IMR-90 (cell line): ENCODE measurements around the gene SAMD5. TPM values are rescaled to one million over a fixed set of nuclear protein-coding genes. Genes with fewer than 3 reads are reported as not detected.

Source experiments
- ATAC-seq: fragments of 200-7000 bp; cut with Tn5 transposase; 2 replicates; pipeline ENCODE4 v1.9.1; 2020; ENCODE audit warnings: low read depth, mild to moderate bottlenecking, moderate library complexity
- BruUV-seq: library from RNA; stranded (reverse); fragments of 400-500 nt; replicated peaks from 2 replicates; lab custom pipeline; 2021; lab: Mats Ljungman, UMichigan
- CTCF ChIA-PET: fragments of 300-600 bp; formaldehyde crosslinking; extraction: SDS; loops from one replicate; lab custom pipeline; 2021; ENCODE audit warnings: antibody characterized with exemption; lab: Yijun Ruan, JAX
- POLR2A ChIA-PET: fragments of 300-600 bp; sonication (Branson Sonifier 250); formaldehyde crosslinking; loops from one replicate; lab custom pipeline; 2022; ENCODE audit warnings: antibody characterized with exemption; ENCODE audit not compliant: unreplicated experiment; lab: Charles Lee
- DNase-seq: peaks from one replicate; pipeline ENCODE4 v3.0.0; 2013
- H2AFZ ChIP-seq: replicated peaks from 2 replicates; pipeline ENCODE3; 2013; ENCODE audit warnings: low read length, mild to moderate bottlenecking; ENCODE audit not compliant: poor library complexity
- H2AK5ac ChIP-seq: 2 replicates; pipeline ENCODE4 v1.6.1; 2013; ENCODE audit warnings: low read depth, low read length, inconsistent platforms
- H2AK9ac ChIP-seq: replicated peaks from 2 replicates; pipeline ENCODE3; 2013; ENCODE audit warnings: mild to moderate bottlenecking, low read depth, low read length, moderate library complexity; ENCODE audit not compliant: poor library complexity
- H2BK120ac ChIP-seq: 2 replicates; pipeline ENCODE4 v1.6.1; 2013; ENCODE audit warnings: low read depth, low read length, inconsistent platforms
- H2BK15ac ChIP-seq: 3 replicates; pipeline ENCODE4 v1.6.1; 2013; ENCODE audit warnings: low read depth, low read length, inconsistent platforms
- H2BK20ac ChIP-seq: 2 replicates; pipeline ENCODE4 v1.6.1; 2013; ENCODE audit warnings: low read depth, mild to moderate bottlenecking, inconsistent platforms, low read length, moderate library complexity
- H2BK5ac ChIP-seq: 2 replicates; pipeline ENCODE4 v1.6.1; 2013; ENCODE audit warnings: mild to moderate bottlenecking, low read depth, low read length, inconsistent platforms; ENCODE audit not compliant: poor library complexity, severe bottlenecking
- H3K14ac ChIP-seq: replicated peaks from 2 replicates; pipeline ENCODE4 v1.6.1; 2013; ENCODE audit warnings: low read depth, low read length, inconsistent platforms
- H3K18ac ChIP-seq: 2 replicates; pipeline ENCODE4 v1.6.1; 2013; ENCODE audit warnings: low read depth, low read length, control low read depth
- H3K23ac ChIP-seq: 2 replicates; pipeline ENCODE4 v1.6.1; 2013; ENCODE audit warnings: low read depth, low read length, inconsistent platforms
- H3K27ac ChIP-seq: 2 replicates; pipeline ENCODE4 v1.5.1; 2013; ENCODE audit warnings: mild to moderate bottlenecking, control low read depth, low read length; ENCODE audit not compliant: insufficient read depth
- H3K27me3 ChIP-seq: 2 replicates; pipeline ENCODE4 v1.6.1; 2013; ENCODE audit warnings: low read length; ENCODE audit not compliant: control insufficient read depth, insufficient read depth
- H3K36me3 ChIP-seq: 2 replicates; pipeline ENCODE4 v1.6.1; 2013; ENCODE audit warnings: low read length, mixed read lengths; ENCODE audit not compliant: control insufficient read depth, insufficient read depth
- H3K4ac ChIP-seq: 2 replicates; pipeline ENCODE4 v1.6.1; 2013; ENCODE audit warnings: low read depth, low read length, inconsistent platforms
- H3K4me1 ChIP-seq: 2 replicates; pipeline ENCODE4 v1.6.1; 2013; ENCODE audit warnings: low read length, mixed read lengths; ENCODE audit not compliant: control insufficient read depth, insufficient read depth
- H3K4me2 ChIP-seq: 2 replicates; pipeline ENCODE4 v1.6.1; 2013; ENCODE audit warnings: low read depth, mild to moderate bottlenecking, control low read depth, low read length, moderate library complexity
- H3K4me3 ChIP-seq: 2 replicates; pipeline ENCODE4 v1.5.1; 2013; ENCODE audit warnings: low read depth, mild to moderate bottlenecking, control low read depth, low read length, moderate library complexity; ENCODE audit not compliant: insufficient read depth
- H3K56ac ChIP-seq: 2 replicates; pipeline ENCODE4 v1.6.1; 2013; ENCODE audit warnings: low read length, inconsistent platforms; ENCODE audit not compliant: insufficient read depth; ENCODE audit errors: extremely low read depth
- H3K79me1 ChIP-seq, 2 experiments: 2 replicates each; pipeline ENCODE4 v1.6.1; 2013; ENCODE audit warnings: low read length in 2 of 2, inconsistent platforms in 1 of 2, low read depth in 1 of 2
- H3K9ac ChIP-seq: 2 replicates; pipeline ENCODE4 v1.6.1; 2013; ENCODE audit warnings: low read depth, low read length, control low read depth
- H3K9me1 ChIP-seq: 2 replicates; pipeline ENCODE4 v1.6.1; 2013; ENCODE audit warnings: low read length, inconsistent platforms; ENCODE audit not compliant: insufficient read depth
- H3K9me3 ChIP-seq: 2 replicates; pipeline ENCODE4 v1.6.1; 2013; ENCODE audit warnings: low read length; ENCODE audit not compliant: control insufficient read depth, insufficient read depth
- H4K20me1 ChIP-seq: 2 replicates; pipeline ENCODE4 v1.6.1; 2013; ENCODE audit warnings: low read length, inconsistent platforms; ENCODE audit not compliant: insufficient read depth
- H4K5ac ChIP-seq: 2 replicates; pipeline ENCODE4 v1.6.1; 2013; ENCODE audit warnings: mild to moderate bottlenecking, low read depth, low read length, control low read depth
- H4K8ac ChIP-seq, 2 experiments: 2 replicates each; pipeline ENCODE4 v1.6.1; 2013; ENCODE audit warnings: low read depth in 2 of 2, low read length in 2 of 2, control low read depth in 1 of 2, inconsistent platforms in 1 of 2
- H4K91ac ChIP-seq: 2 replicates; pipeline ENCODE4 v1.6.1; 2013; ENCODE audit warnings: low read depth, low read length, inconsistent platforms; ENCODE audit not compliant: insufficient read depth
- BHLHE40 ChIP-seq: fragments of 150-350 bp; IDR thresholded peaks from 2 replicates; pipeline ENCODE4 v1.6.1; 2016; ENCODE audit warnings: mild to moderate bottlenecking, low read depth, low read length
- CEBPB ChIP-seq: IDR thresholded peaks from 2 replicates; pipeline ENCODE4 v1.6.1; 2012; ENCODE audit warnings: low read depth, low read length, improper control_type of control experiment
- CHD1 ChIP-seq: IDR thresholded peaks from 2 replicates; pipeline ENCODE4 v1.6.1; 2012; ENCODE audit warnings: low read depth, low read length, improper control_type of control experiment
- CTCF ChIP-seq: conservative IDR thresholded peaks from 2 replicates; pipeline ENCODE4 v1.5.1; 2012; ENCODE audit warnings: mild to moderate bottlenecking, low read depth, low read length, improper control_type of control experiment
- ELK1 ChIP-seq: fragments of 150-350 bp; IDR thresholded peaks from 2 replicates; pipeline ENCODE4 v1.6.1; 2016; ENCODE audit warnings: low read depth, mild to moderate bottlenecking, low read length, moderate library complexity, borderline replicate concordance
- FOS ChIP-seq: fragments of 150-350 bp; IDR thresholded peaks from 2 replicates; pipeline ENCODE4 v1.6.1; 2016; ENCODE audit warnings: low read depth, low read length
- MAFK ChIP-seq: IDR thresholded peaks from 2 replicates; pipeline ENCODE4 v1.6.1; 2012; ENCODE audit warnings: low read depth, low read length, improper control_type of control experiment
- MAZ ChIP-seq: IDR thresholded peaks from 2 replicates; pipeline ENCODE4 v1.6.1; 2012; ENCODE audit warnings: low read depth, mild to moderate bottlenecking, low read length, improper control_type of control experiment, moderate library complexity, borderline replicate concordance
- MXI1 ChIP-seq: IDR thresholded peaks from 2 replicates; pipeline ENCODE4 v1.6.1; 2012; ENCODE audit warnings: low read depth, mild to moderate bottlenecking, low read length, moderate library complexity, borderline replicate concordance
- NFE2L2 ChIP-seq: fragments of 150-350 bp; IDR thresholded peaks from 2 replicates; pipeline ENCODE4 v1.6.1; 2016; ENCODE audit warnings: low read depth, mild to moderate bottlenecking, low read length
- POLR2A ChIP-seq: IDR thresholded peaks from 2 replicates; pipeline ENCODE4 v1.6.1; 2012; ENCODE audit warnings: mild to moderate bottlenecking, low read depth, low read length
- RAD21 ChIP-seq: IDR thresholded peaks from 2 replicates; pipeline ENCODE4 v1.6.1; 2012; ENCODE audit warnings: low read length, improper control_type of control experiment
- RCOR1 ChIP-seq: IDR thresholded peaks from 2 replicates; pipeline ENCODE4 v1.6.1; 2012; ENCODE audit warnings: mild to moderate bottlenecking, low read length, improper control_type of control experiment; ENCODE audit not compliant: insufficient replicate concordance
- RFX5 ChIP-seq: IDR thresholded peaks from 2 replicates; pipeline ENCODE4 v1.8.0; 2012; ENCODE audit warnings: low read depth, mild to moderate bottlenecking, low read length, moderate library complexity
- SMC3 ChIP-seq: fragments of 150-350 bp; IDR thresholded peaks from 2 replicates; pipeline ENCODE4 v1.6.1; 2016; ENCODE audit warnings: low read depth, mild to moderate bottlenecking, antibody characterized with exemption, low read length, moderate library complexity
- WGBS, 2 experiments: methylation state at CpG; one replicate each; pipeline versions ENCODE4 v1.1.5 to v1.1.7; 2013; ENCODE audit warnings: missing lambda C conversion rate in 2 of 2; ENCODE audit not compliant: insufficient read length in 1 of 2; ENCODE audit errors: extremely low coverage in 2 of 2; 5-methylcytosine and 5-hydroxymethylcytosine counted together
- dilution Hi-C: fragments of 300-500 bp; cut with HindIII; formaldehyde crosslinking; loops from one replicate; pipeline ENCODE4 v1.14.3; 2018; ENCODE audit warnings: low sequenced_read_pairs; ENCODE audit not compliant: unreplicated experiment
- in situ Hi-C: fragments of 300-500 bp; cut with MboI; formaldehyde crosslinking; loops from 3 replicates; pipeline ENCODE4 v1.14.3; 2019; ENCODE audit warnings: low sequenced_read_pairs, inconsistent platforms, mixed read lengths
- intact Hi-C: fragments of 100-400 bp; cut with micrococcal nuclease; formaldehyde crosslinking; loops from 2 replicates; pipeline ENCODE4 v1.10.0; 2022
- polyA plus RNA-seq, 3 experiments: library from polyadenylated mRNA; depleted of rRNA; stranded (reverse); fragments of >200 nt; gene quantifications; 2 replicates each; pipeline ENCODE4 v1.2.3, GENCODE V29; 2012; ENCODE audit warnings: low replicate concordance in 1 of 3
- total RNA-seq: library from RNA; depleted of rRNA; stranded (reverse); fragments of >200 nt; gene quantifications from 2 replicates; pipeline ENCODE4 v1.2.3, GENCODE V29; 2012

Gene SAMD5
- total and polyA plus RNA-seq, 2 of the 4 experiments (the other 2 are of a cell fraction): 1.0 to 1.6 TPM

GRCh38 chr6:147615659-147616456 lies 107.4 kb downstream of the SAMD5 start:
- Histone ChIP-seq H4K91ac (no peak overlapping the region; the same call in 1 of the 2 replicates), H3K4me2 (peak overlapping the region; percentile 39), H2BK15ac (peak overlapping the region; percentile 32; the same call in 1 of the 3 replicates), H3K27ac (peak overlapping the region; percentile 78; the same call in 1 of the 2 replicates), H2AFZ (no peak overlapping the region), H3K36me3 (no peaks in the 10 kb centered on the region), H3K9me3 (no peaks in the 10 kb centered on the region), H3K56ac (no peak overlapping the region), H4K5ac (no peak overlapping the region), H3K9me1 (no peaks in the 10 kb centered on the region), H3K23ac (no peak overlapping the region), H3K79me1 (no peaks in the 10 kb centered on the region), H4K8ac (no peak overlapping the region), H3K4me3 (no peak overlapping the region), H4K20me1 (no peaks in the 10 kb centered on the region), H2BK120ac (peak overlapping the region; percentile 56), H3K4ac (peak overlapping the region; percentile 28; the same call in 1 of the 2 replicates), H3K27me3 (no peaks in the 10 kb centered on the region), H3K14ac (no peak overlapping the region), H2BK20ac (peak overlapping the region; percentile 51), H3K4me1 (peaks cover 4% of the 10 kb centered on the region), H2AK9ac (no peak overlapping the region), H3K9ac (no peak overlapping the region), H3K18ac (peak overlapping the region; percentile 44; the same call in 1 of the 2 replicates), H2AK5ac (peak overlapping the region; percentile 65; the same call in 1 of the 2 replicates), H2BK5ac (no peak overlapping the region)
- dilution Hi-C loops: no loop called here
- DNase-seq: peak; percentile 68
- no TSS peak for BruUV-seq
- peak; percentile 89 for ATAC-seq
- no CpG with 5 or more reads among the region's 6 CpGs for WGBS, 2 experiments
- intact Hi-C loops: no loop called here
- in situ Hi-C loops: no loop called here
- ChIA-PET POLR2A (interaction anchor here (0.6 kb wide), 1 partner anchor 38 kb away, joined by 8 read pairs; no protein-coding TSS in a partner anchor), CTCF (interaction anchor here (1.0 kb wide), 1 partner anchor 12 kb away, joined by 3 read pairs; no protein-coding TSS in a partner anchor)
- TF ChIP-seq CHD1 (no peak), RAD21 (no peak), RFX5 (no peak), MAFK (no peak), SMC3 (no peak), FOS (no peak), MXI1 (no peak), NFE2L2 (no peak), POLR2A (no peak), MAZ (no peak), ELK1 (no peak), RCOR1 (no peak), CTCF (no peak), CEBPB (no peak), BHLHE40 (no peak)
